HT1080 (cell line): ENCODE measurements around the gene CRYGN. TPM values are rescaled to one million over a fixed set of nuclear protein-coding genes. Genes with fewer than 3 reads are reported as not detected.

ENCODE experiments used
- DNase-seq: peaks from one replicate; pipeline ENCODE4 v3.0.0-alpha.2; 2015; ENCODE audit warnings: low read depth
- total RNA-seq: library from RNA; depleted of rRNA; stranded (reverse); fragments of >200 nt; shearing (Covaris generic); gene quantifications from 2 replicates; pipeline ENCODE4 v1.2.3, GENCODE V29; 2014

Gene CRYGN
- total RNA-seq, 1 experiment from 2014 or later, result not detected

DNA sequence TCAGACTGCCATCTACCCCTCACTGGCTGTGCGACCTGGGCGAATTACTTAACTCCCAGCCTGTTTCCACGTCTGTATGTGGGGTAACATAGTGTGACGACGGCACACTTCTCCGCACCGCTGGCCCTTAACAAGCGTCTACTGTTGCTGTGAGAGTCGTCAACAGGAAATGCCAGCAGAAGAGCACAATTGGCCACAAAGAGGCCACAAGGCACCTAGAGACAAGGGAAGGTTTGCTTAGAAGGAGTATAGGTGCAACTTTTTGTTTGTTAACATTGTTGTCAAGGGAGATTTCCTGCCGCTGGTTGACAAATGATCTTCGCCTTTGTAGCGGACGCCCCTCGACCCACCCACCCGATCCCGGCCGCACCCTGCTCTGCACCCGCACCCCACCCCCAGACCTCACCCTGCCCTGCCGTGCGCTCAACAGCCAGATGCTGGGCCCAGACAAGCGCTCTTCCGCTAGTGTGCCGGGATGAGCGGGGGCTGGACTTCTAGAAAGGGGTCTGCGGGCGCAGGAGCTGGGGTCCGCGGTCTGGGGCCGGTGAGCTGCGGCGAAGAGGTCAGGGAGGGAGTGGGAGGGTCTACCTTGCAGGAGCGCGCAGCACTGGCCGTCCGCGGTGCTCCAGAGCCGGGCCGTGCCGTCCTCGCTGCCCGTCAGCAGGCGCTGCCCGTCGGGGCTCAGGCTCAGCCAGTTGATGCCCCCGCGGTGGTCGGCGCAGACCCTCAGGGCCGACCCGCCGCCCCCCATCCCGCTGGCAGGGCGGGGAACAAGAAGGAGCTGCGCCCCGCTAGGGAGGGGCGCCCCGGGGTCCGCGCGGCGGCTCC is 30.9 kb downstream of the CRYGN start:
- no peak for DNase-seq

DNA sequence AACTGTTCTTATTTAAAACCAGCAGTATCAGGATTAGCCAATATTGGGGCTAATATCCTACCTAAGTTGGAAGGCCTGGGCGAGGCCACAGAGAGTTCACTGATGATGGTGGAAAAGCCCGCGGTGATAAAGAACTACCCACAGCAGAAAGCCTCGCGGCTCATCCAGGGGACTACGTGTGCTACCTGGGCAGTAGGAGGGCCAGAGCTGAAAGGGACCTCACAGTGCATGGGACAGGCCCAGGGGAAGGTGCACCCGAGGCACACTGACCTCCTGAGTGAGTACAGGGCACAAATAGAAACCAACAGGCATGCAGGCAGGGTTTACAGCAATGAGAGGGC is 31.5 kb downstream of the CRYGN start:
- DNase-seq, result no peak

DNA sequence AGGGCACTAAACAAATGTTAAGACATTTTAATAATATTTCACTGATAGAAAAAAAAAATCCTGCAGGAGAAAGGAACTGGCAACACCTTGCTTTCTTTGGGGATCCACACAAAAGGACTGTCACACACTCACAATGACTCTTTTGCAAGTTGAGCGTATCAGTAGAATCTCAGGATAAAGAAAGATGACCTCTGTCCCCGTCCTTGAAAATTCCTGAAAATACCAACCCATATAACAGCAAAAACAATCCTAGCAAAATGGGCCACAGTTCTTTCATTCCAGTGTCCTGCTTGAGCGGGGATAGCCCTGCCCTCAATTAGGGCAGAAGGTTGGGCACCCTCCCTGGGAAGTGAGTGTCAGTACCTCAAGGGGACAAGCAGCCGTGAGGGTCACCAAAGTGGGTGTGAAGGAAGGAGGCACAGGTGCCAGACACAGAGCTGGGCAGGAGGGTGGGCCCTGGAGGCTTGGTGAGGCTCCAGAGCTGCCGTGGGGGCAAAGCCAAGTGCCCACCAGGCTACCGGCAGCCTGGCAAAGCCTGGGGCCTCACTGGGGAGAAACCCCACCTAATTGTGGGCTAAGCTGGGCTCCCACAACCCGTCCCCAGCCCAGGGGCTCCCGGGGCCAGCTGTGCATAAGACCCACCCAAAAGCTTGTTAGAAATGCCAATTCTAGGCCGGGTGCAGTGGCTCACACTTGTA is 32.9 kb downstream of the CRYGN start:
- DNase-seq, result no peak

DNA sequence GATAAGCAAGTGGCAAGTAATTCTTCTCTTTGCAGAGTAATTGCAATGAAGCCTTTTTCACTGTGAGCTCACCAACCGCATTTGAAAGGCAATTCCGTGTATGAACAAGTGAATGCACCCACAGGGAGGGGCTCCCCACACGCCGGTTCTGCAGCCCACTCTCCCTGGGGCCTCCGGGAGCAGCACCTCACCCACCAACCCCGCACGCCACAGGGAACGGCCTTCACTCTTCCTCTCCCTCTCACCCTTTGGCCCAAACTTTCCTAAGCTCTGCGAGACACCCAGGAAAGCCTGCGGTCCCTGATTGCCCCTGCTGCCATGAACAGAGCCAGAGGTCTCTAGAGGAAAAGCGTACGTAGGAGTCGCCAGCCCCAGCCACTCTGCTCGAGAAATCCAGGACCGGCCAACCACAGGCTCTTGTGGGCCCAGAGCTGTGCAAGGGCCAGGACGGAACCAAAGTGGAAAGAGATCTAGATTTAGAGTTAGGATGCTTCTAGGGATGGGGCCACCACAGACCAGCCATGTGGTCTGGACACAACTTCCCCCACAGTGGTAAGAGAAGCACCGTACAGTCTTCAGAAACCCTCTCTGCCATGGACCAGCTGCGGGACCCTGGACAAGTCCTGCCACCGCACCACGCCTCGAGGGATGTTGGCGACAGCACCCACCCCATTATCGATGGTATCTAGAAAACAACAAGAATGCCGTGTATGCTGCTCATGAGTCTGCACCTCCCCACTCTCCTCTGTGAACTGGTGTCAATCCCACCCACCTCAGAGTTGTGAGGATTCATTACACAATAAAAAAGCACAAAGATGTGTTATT is 33.7 kb downstream of the CRYGN start:
- no peak for DNase-seq

DNA sequence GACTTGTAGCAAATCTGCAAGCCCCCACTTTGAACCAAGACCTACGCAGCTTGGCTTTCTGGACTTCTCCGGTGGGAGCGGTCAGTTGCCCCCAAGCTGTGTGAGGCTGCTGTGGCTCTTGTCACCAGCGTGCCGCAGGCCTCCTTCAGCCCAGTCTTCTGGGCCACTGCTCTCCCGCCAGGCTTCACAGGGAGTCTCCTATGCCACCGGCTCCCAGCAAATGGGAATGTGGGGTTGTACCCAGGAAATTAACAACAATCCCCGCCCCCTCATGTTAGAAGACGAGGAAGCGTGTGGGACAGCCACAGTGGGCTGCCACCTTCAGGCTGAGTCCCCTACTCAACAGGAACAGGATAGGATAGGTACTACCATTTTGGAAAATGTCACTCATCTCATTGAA is 34.4 kb downstream of the CRYGN start:
- DNase-seq, result no peak

DNA sequence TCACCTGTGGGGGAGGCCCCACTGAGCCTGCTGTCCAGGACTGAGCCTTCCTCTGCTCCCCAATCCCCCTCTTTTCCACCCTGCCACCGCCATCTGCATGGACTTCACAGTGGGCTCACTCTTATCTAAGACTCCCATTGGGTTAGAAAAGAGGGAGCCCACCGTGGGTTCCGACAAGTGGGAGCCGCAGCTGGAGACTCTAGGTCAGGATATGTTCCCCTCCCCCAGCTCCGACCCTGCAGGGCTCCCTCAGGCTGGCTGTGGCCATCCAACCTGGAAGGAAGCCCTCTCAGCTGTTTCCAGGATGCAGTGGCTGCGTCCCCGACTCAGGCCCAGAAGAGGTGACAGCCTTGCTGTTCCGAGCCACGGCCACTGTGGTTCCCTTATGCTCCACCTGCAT is 34.9 kb downstream of the CRYGN start:
- DNase-seq, result no peak

DNA sequence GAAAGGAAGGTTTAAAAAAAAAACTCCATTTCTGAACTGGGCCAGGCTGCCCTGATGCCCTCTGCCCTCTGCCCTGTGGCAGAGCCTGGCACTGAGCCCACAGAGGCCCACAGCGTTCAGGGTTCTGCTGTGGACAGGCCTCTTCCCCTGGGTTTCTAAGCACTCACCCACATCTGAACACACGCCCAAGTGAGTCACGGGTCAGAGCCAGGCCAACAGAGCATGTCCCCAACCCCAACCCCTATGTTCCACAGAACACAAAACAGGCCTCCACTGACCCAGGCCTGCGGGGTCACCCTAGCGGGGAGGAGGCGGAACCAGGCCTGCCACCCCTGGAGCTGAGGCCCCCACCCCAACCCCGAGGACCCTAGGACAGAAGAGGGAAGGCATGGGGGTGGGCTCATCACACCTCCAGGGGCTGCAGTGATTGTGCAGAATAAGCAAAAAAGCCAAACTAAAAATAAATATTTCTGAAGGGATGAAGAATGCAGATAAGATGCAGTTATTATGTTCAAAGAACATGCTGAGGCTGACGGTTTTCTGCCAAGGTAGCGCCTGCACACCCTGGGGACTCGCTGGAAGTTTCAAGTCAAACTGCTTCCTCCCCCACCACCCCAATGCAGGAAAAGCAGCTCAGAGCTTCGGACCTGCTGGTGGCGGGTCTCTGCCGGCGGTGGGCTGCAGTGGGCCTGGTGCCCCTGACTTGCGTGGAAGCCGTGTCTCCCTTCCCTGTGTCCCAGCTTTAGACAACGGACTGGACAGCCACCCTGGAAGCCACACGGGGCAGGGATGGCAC is 35.5 kb downstream of the CRYGN start:
- peak; percentile 18 for DNase-seq

DNA sequence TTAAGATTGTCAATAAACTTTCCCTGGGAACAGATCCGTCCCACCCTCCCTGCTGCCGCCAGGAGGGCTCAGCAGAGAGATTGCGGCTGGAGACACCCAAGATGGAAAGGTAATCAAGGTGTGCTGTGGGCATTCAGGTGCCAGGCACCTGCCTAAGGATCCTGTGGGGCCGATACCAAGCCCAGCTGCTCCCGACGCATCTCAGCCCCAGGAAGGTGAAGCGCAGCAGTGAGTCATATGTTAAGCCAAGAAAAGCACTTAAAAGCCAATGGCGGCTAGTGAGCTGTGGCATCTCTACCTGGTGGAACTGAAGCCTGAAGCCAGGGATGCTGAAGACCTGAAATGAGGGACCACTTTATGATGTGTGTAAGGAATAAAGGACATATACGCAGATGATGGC is 36.2 kb downstream of the CRYGN start:
- DNase-seq, result no peak

DNA sequence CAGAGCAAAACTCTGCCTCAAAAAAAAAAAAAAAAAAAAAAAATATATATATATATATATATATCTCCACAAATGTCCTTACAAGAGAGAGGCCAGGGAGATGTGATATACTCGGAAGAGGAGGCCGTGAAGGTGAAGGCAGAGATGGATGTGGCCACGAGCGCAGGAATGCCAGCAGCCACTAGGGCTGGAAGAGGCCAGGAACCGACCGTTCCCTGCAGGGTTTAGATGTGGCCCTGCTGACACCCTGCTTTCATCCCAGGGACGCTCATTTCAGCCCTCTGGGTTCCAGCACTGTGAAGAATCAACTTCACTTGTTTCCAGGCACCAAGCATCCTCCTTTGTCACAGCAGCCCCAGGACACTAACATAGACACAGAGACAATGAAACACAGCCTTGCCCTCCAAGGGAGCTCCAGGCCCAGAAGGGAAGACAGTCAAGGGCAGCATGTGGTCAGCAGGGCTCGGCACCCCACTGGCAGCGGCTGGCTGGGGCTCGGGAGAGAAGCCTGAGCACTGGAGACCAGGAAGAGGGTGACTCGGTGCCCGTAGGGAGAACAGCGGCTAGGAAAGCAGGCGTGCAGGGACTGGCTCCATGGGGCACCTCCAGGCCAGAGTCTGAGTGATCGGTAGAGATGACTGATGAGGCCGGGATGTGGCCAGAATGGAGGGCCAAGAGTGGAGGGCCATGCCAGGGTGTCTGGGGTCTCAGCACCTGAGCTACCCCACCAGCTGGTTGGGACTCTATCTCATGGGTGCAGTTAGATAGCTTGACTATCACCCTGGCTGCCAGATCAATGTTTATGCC is 37.7 kb downstream of the CRYGN start:
- DNase-seq, result no peak

DNA sequence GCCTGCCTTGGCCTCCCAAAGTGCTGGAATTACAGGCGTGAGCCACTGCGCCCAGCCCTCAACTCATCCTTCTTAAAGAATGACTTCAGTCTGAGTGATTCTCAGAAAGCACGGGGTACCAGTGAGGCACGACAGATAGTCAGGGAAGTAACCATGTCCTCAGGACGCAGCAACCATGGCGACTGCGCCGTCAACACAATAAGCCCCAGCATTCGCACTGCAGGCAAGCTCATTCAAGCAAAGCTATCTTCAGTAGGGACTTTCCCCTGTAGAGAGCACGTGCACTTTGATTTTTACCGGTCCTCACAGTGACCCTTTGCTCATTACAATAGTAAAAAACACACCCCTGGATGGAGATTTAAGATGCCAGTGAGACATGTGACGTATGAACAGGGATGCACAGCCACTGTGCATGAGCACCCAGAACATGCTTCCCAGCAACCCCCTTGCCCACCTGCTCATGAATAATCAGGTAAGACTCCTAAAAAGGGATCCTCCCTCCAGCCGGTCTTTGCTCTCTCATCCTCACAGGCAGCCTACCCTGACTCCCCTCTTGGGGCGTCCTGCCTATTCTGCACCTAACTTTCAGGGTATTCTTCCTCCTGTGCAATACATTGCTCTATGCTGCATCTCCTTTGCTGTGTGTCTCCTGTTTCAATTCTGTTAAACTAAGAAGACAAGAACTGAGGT is 39.2 kb downstream of the CRYGN start:
- no peak for DNase-seq

DNA sequence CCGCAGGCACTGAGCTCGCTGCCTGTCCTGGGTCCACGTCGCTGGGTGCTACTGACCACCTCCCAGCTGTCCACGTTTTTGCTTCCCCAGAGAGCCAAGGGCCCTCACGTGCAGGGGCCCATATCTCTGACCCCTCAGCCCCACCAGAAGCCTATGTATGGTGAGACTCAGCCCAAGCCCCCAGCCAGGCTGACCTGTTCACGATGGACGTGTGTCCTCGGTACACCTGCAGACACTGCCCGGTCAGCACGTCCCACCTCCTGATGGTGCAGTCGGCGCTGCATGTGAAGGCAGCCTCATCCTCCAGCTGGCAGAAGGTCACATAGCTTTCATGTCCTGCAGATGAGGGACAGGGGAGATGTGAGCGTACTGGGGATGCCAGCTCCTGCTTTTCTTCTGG is 40.0 kb downstream of the CRYGN start:
- DNase-seq, result no peak

DNA sequence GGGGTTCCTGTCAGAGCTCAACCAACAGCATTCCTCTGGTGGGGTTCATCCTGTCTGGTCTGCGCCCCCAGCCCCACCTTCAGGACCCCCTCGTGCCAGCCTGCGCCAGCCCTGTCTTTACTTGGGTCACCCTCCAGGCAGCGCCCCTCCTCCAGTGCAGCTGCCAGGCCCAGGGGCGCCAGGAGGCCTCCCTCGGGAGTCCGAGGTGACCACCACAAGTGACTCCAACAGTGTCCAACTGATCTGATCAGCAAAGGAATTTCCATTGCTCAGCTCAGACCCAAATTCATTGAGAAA is 40.7 kb downstream of the CRYGN start:
- DNase-seq, result no peak

DNA sequence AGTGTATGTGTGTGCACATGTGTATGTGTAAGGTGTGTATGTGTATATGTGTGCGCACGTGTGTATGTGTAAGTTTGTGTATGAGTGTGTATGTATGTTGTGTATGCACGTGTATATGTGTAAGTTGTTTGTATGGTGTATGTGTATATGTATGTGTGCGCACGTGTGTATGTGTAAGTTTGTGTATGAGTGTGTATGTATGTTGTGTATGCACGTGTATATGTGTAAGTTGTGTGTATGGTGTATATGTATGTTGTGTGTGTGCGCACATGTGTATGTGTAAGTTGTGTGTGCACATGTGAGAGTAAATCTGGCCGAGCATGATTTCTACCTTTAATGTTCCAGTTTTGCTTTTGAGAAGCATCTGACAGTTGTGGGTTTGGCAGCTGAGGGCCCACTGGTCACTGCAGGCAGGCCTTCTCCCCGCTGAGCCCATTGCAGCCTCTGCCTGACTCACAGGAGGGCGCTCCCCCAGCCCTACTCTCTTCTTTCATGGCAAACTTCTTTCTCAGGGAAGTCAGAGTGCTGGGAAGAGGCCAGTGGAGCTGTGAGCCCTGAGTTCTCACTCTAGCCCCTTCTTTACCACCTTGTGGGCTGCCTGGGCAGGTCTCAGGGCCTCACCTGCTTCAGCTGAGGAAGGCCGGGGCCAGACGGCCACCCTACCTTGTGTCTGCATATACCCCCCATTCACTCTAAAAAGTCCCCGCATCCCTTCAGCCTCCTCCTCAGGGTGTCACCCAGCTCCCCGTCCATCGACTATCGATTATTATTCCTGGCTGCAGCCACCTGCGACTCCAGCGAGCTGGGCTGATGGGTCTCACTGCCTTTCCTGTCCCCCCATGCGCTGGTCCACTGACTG is 41.3 kb downstream of the CRYGN start:
- peak; percentile 30 for DNase-seq

DNA sequence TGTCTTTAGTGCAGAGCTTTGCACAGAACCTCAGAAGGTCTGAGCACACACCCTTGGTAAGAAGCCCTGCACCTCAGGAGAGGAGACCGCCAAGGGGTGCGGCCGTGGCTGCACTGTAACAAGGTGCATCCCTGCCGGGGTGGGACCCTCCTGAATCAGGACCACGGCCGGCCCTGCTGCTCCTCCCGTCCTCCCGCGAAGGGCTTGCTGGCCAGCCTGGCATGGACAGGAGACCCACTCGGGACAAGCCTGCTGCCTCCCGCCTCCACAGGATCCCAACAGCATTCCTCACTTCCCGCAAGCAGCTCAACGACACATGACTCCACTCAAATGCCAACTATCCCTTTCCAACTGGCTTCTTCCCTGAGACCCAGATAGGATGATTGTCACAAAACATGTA is 42.9 kb downstream of the CRYGN start:
- DNase-seq, result no peak

DNA sequence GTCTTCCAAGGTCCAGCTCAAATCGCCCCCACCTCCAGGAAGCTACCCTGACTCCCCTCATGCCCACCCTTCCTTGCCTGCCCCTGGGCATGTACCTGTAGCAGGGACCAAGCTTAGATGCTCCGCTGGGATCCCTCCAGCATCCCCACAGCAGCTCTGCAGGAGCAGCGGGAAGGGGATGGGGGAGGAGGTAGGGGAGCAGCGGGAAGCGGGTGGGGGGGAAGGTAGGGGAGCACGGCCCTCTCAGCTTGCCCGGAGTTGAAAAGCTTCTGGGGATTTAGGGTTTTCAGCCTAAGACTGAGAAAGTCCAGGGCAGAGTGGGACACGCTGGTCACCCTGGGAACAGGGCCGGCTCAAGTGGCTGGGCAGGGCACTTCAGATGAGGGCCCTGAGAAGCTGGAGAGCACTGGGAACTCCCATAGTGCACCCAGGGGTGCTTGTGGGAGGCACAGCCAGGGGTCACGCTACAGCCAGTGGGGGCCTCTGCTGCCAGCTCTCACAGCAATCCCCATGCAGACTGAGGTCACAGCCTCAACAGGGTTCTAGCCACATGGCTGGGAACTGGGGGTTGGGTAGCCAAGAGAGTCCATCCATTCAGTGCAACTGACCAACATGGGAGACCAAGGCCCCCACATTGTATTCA is 43.5 kb downstream of the CRYGN start:
- no peak for DNase-seq

DNA sequence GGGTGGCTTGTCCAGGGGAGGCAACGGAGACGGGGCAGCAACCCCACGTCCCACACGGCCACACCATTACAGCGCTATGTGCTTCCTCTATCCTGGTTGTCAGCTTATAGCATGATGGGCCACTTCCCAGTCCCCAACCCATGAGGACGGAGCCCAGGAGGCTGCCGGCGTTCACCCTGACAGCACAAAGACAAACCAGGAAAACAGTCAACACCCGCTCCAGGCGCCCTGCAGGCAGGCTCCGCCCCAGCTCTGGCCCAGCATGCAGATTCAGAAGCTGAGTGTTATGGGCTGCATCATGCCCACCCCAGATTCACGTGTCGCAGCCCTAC is 44.9 kb downstream of the CRYGN start:
- DNase-seq, result no peak

DNA sequence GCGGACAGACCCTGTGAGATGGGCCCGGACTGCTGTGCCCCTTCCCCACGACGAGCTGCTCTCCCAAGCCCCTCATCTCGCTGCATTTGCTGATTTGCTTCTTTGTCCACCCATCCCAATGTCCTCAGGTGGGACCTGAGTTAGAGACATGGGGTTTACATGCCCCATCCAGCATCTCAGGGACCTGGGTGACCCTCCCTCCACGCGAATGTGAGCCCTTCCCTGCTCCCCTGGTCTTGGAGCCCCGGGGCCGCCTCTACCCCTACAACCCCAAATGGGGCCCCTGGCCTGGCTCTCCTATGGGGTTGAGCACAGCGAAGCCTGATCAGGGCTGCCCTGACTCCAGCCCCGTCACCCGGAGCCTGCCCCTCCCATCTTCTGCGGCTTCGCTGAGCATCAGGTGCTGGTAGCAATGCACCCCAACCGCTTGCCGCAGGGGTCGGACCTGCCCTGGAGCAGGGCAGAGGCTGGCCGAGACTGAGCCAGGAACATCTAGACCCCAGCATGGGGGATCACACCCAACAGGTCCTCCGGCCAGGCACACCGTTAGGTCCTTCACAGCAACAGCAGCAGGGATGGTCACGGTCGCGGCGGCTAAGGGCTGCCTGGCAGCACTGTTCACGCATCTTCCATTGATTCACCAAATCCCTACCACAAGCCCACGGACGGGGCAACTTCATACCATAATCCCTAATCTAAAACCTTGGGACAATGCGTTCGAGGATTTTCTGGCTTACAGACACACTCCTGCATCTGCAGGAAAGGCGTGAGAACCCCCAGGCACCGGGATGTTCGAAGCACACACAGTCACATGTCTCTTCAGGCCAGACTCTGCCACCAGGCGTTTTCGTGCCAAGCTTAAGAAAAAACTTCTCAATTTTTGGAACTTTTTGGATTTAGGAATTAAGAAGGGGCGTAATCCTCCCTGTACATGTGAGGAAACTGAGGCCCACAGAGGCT is 45.6 kb downstream of the CRYGN start:
- DNase-seq, result no peak
